GM18505 (cell line): Measurements from ENCODE around the gene RARS1.

Experiments used
- ATAC-seq: cut with Tn5 transposase; IDR thresholded peaks from one replicate; pipeline ENCODE4 v1.9.1; 2021; ENCODE audit not compliant: unreplicated experiment
- POLR2A ChIP-seq: IDR thresholded peaks from 4 replicates; pipeline ENCODE4 v1.6.1; 2011; ENCODE audit warnings: borderline replicate concordance; ENCODE audit not compliant: insufficient read depth, insufficient read length; ENCODE audit errors: extremely low read depth

Gene RARS1

GRCh38 chr5:168464641-168465040 lies 21.6 kb upstream of the RARS1 start:
- no peak for ATAC-seq
- no peak for TF ChIP-seq POLR2A

DNA sequence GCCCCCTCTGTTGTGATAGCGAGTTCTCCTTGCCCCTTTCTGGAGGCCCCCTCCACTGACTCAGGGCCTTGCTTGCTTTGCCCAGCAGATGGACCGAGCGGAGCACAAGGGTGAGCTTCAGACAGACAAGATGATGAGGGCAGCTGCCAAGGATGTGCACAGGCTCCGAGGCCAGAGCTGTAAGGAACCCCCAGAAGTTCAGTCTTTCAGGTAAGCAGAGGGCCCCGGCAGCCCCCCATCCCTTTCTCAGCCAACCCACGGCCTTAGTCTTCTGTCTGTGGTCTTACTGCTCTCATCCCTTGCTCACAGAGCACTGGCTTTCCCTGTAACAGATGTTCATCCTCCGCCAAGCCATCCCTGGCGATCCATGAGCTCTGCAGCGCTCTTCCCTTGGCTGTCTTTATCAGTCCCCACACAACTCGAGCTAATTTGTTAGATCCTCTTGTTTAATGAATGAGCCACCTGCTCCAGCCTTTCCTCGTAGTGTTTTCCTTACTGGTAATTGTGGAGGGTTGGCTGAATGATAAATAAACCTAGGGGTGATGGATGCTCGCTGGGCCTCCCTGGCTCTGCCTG lies 18.4 kb upstream of the RARS1 start:
- ATAC-seq = no peak
- no peak for TF ChIP-seq POLR2A

DNA sequence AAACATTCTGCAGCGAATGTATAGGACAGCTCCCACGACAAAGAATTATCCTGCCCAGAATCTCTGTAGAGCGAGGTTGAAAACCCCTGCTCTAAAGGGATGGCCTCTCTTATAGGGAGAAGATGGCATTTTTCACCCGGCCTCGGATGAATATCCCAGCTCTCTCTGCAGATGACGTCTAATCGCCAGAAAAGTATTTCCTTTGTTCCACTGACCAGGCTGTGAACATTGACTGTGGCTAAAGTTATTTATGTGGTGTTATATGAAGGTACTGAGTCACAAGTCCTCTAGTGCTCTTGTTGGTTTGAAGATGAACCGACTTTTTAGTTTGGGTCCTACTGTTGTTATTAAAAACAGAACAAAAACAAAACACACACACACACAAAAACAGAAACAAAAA lies 17.4 kb upstream of the RARS1 start:
- TF ChIP-seq POLR2A = no peak
- ATAC-seq = no peak

DNA sequence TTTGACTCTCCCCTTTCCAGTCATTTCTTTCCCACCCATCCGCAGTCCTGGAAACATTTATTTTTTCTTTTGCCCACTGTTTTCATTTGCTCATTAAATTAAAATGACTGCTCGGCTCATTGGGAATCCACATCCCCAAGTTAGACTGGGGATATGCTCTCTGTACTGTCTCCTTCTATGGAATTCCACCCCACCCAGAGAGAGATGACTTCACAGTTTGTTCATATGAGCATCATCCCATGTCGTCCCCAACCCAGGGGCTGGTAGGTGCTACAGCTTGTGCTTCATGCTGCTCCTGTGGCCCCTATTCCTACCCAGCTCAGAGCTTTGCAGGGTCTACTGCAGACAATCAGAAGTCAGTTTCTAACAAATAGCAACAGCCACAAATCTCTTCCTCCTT lies 16.5 kb upstream of the RARS1 start:
- no peak for TF ChIP-seq POLR2A
- no peak for ATAC-seq

DNA sequence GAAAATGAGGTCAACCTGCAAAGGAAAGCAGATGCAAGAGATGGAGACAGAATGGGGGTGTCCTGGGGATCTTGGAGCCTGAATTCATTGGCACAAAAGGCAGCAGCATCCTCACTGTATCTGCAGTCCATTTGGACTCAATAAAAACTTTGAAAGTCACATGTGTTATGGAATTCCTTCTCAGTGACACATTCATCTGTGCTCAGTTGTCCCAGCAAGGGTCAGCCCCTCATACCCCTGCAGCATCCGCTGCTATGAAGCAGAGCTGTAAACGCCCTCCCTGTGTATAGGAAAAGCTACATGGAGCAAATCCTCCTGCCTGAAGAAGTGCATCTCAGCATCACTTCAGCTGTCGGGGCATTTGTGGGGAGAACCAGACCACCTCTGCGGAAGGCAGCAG lies 14.5 kb upstream of the RARS1 start:
- TF ChIP-seq POLR2A = no peak
- ATAC-seq = no peak

DNA sequence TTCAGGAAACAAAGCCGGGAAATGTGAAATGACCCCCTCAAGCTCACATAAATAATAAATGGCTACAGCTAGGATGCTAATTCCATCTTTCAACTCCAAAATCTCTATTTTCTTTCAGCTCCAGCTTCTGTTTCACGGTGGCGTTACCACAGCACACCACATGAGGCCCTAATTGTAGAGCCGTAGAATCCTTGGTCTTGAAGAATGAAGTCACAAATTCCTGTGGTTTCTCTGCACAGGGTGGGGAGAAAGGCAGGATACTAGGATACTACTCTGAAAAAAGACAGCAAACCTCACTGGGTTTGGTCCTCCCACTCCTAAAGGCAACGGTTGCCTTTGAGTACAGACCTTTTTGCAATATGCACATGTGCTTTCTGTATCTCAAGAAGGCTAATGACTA lies 13.9 kb upstream of the RARS1 start:
- ATAC-seq = no peak
- no peak for TF ChIP-seq POLR2A

DNA sequence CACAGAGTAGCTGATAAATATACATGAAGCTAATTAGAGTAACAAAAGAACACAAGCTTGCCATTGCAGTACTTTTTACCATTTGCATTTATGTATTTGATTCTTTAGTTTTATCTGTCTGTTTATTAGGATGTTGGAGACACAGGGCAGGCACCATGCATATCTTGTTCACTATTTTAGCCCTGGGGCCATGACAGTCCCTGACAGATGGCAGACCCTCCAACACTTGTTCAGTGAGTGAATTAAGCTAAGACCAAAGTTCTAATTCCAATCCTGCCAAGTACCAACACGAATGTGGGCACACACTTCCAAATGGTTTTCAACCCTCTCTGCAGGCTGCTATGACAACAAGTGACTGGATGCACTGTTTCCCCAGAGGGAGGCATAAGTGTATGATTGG lies 12.0 kb upstream of the RARS1 start:
- no peak for ATAC-seq
- TF ChIP-seq POLR2A = no peak

DNA sequence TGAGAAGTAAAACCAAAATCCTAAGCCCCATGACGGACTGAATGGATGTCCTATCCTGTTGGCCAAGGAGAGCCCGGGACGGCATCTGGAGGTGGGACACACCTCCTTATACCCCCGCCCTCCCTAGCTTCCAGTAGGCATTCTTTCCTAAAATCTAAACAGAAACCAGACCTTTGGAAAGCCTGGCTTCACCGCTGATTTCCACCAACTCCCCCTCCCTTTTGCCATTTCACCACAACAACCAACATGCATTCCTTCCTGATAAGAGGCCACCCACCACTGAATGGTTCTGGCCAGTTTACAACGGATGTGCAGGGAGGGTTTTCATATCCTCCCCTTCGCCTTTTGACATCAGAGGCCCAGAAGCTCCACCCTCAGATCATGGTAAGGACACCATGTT lies 9.2 kb upstream of the RARS1 start:
- no peak for TF ChIP-seq POLR2A
- no peak for ATAC-seq

DNA sequence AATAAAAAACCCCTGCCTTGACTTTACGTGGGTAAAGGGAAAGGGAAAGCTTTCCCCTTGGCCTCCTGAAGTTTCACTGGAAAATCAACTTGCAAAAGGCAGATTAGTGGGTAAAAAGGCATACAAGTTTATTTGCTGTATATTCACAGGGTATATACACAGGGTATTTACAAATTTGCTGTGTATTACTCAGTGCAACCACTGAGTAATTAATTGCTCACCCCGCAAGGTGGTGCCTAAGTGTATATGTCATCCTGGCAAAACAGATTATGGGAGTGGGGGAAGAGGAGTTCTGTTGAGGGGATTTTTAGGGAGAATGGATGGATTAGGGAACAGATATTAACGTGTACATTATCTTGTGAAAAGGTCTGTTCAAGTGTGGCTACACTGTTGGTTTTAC lies 7.1 kb upstream of the RARS1 start:
- ATAC-seq = no peak
- no peak for TF ChIP-seq POLR2A

DNA sequence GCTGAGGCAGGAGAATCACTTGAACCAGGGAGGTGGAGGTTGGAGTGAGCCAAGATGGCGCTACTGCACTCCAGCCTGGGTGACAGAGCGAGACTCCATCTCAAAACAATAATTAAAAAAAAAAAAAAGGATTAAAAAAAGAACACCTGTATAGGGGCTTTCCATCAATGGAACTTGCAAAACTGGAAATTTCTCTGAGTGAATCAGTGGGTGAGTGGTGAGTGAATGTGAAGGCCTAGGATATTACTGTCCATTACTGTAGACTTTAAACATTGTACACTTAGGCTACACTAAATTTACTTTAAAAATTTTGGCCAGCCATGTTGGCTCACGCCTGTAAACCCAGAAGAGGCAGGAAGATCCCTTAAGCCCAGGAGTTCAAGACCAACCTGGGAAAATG lies 5.7 kb upstream of the RARS1 start:
- no peak for ATAC-seq
- TF ChIP-seq POLR2A = no peak

GRCh38 chr5:168481330-168481788 lies 4.9 kb upstream of the RARS1 start:
- peak; percentile 91 for ATAC-seq
- no peak for TF ChIP-seq POLR2A

DNA sequence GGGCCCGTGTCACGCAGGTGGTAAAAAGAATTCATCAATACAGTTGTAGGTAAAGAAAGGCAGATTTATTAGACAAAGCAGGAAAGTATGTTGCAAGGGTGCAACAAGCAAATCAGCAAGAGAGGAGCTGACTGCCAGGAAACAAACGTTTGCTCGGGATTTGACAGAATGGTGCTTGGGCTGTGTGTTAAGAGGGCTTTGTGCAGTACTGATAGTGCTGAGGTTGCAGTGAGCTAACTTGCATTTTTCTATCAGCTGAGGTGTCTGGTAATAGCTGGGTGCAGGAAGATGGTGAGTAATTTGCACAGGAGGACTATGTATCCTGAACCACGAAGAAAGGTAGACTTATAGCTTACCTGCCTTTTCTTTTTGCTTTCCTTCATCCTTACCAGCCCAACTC lies 3.9 kb upstream of the RARS1 start:
- no peak for TF ChIP-seq POLR2A
- no peak for ATAC-seq

- no peak for ATAC-seq
- TF ChIP-seq POLR2A = no peak
Measured at GRCh38 chr5:168489059-168489458, 2.8 kb downstream of the RARS1 start.

GRCh38 chr5:168494057-168494555 lies 7.8 kb downstream of the RARS1 start:
- no peak for TF ChIP-seq POLR2A
- ATAC-seq = no peak
